GM21786 (cell line): Measurements from ENCODE around the gene PNPLA1.

Experiments used
- ATAC-seq: cut with Tn5 transposase; IDR thresholded peaks from one replicate; pipeline ENCODE4 v1.9.1; 2021; ENCODE audit not compliant: unreplicated experiment

PNPLA1 gene, protein sequence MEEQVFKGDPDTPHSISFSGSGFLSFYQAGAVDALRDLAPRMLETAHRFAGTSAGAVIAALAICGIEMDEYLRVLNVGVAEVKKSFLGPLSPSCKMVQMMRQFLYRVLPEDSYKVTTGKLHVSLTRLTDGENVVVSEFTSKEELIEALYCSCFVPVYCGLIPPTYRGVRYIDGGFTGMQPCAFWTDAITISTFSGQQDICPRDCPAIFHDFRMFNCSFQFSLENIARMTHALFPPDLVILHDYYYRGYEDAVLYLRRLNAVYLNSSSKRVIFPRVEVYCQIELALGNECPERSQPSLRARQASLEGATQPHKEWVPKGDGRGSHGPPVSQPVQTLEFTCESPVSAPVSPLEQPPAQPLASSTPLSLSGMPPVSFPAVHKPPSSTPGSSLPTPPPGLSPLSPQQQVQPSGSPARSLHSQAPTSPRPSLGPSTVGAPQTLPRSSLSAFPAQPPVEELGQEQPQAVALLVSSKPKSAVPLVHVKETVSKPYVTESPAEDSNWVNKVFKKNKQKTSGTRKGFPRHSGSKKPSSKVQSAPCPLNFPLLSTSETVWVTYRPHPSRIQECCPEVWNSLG

DNA sequence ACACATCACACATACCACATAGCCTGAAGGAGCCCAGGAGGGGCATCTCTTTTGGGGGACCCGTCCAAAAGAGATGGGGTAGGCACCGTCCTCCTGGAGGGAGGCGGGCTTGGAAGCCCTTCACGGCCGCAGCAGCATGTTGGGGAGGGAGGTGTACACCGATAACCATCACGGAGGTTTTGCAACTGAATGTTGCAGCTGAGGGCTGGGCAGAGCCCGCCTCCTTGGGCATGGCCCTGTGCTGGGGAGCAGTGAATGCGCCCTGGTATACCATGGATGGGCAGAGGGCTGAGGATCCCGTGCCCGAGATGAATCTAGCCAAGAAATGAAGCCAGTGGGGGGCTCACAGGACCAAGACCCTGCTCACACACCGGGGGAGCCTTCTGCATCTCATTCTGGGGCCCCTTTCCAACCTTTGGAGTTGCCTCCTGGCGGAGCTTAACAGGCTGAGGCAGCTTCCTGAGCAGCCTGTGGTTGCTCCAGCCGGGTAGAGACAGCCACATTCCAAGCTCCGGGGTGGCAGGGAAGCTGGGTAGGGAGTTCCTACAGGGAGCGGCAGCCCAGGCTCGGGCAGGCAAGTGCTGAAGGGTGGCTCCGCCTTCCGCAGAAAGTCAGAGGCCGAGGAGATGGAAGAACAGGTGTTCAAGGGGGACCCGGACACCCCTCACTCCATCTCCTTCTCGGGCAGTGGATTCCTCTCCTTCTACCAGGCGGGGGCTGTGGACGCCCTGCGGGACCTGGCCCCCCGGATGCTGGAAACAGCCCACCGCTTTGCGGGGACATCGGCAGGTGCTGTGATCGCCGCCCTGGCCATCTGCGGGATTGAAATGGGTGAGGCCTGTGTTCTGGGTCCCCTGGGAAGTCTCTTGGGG is at the start of gene PNPLA1:
PNPLA1 (plus strand) TSS at position 227 of the 872 bp plus-strand sequence; CDS start at position 627, 400 bp downstream.
- no peak for ATAC-seq

GRCh38 chr6:36220226-36220625 is 49.6 kb upstream of the PNPLA1 start:
- no peak for ATAC-seq

GRCh38 chr6:36221674-36222073 is 48.2 kb upstream of the PNPLA1 start:
- ATAC-seq = no peak

GRCh38 chr6:36222924-36223323 is 46.9 kb upstream of the PNPLA1 start:
- no peak for ATAC-seq

GRCh38 chr6:36223706-36224105 is 46.2 kb upstream of the PNPLA1 start:
- no peak for ATAC-seq

DNA sequence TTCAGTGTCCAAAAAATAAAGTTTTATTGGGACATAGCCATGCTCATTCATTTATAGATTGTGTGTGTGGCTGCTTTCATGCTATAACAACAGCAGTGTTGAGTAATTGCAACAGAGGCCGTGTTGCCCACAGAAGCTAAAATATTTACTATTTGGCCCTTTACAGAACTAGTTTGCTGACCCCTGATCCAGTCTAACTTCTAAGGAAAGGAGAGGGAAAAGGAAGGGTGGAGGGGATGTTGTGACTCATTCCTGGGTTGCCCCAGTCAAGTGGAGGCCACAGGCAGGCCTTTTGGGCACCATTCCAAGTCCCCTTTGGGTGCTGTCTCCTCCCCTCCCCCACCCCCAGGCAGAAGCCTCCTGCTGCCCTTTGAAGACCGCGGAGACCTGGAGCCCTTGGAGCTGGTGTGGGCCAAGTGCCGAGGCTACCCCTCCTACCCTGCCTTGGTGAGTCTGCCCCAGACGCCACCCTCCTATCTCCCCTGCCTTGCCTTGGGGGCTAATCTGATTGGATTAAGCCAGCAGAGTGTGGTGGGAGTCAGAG is 44.9 kb upstream of the PNPLA1 start:
- no peak for ATAC-seq

GRCh38 chr6:36226438-36227047 is 43.3 kb upstream of the PNPLA1 start:
- no peak for ATAC-seq

DNA sequence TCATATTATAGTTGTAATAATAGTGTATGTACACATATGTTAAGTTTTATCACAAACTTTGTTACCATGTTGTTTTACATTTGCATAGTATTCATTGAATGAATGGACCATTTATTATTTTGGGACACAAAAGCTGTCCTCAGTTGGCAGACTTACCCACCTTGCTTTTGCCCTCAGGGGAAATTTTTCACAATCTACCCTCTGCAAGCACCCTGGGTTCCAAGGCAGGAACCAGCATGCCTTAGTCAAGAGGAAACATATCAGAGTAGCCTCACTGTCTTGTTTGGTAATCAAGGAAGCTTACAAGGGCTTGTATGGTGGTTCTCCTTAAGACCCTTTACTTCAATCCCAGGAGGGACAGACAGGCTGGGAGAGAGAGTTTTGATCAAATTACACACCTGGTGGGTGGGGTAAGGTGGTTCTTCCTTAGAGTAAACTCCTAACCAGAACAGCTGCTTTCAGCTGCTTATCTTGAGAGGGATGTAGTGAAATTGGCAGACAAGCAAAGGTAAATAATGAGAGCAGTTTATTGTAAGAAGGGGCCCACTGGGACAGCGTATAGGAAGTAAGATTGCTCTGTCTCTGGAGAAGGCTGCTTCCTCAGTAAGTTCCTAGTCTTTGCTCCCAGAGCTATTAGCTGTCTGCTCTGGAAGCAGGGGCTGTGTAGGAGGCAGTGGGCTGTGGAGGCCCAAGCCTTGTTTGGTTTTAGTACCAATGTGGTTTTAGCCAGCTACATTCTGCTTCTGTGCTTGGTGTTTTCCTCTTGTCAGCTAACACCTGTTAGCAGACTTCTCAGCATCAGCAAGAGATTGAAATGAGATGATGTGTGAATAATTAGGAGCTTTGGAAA is 42.3 kb upstream of the PNPLA1 start:
- no peak for ATAC-seq

DNA sequence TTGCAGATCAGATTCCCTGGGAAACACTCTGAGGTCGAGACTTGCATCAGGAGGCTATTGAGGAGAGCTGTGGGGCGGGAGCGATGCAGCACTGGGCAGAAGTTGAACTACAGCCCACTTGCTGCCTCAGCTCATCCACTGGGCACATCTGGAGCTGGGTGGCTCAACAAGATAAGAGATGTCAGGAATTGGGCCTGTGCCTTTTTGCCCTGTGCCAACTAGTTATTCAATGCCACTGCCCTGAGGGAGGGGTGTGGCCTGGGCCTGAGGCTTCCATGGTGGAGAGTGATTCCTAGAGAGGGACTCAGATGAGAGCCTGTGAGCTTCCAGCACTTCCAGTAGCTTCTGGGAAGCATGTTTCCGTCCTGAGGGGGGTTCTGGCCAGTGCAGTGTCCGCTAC is 40.6 kb upstream of the PNPLA1 start:
- no peak for ATAC-seq

DNA sequence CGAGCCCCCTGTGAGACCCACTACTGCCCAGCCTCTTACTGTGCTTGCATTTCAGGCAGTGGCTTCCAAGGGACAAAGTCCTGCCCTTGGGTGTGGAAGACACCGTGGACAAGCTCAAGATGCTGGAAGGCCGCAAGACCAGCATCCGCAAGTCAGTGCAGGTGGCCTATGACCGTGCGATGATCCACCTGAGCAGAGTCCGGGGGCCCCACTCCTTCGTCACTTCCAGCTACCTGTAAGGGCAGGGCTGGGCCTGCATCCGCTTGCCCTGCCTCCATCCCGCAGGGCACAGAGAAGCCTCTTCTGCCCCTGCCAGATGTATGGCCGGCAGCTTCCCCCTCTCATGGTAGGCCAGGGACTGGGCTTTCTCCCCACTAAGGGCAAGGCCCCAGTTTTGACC is 39.5 kb upstream of the PNPLA1 start:
- ATAC-seq = no peak

- ATAC-seq = no peak
These were observed 37.7 kb upstream of the PNPLA1 start for GRCh38 chr6:36232172-36232571.

- ATAC-seq = no peak
These were observed 34.6 kb upstream of the PNPLA1 start for GRCh38 chr6:36235309-36235708.

GRCh38 chr6:36235862-36236261 is 34.0 kb upstream of the PNPLA1 start:
- ATAC-seq = no peak

DNA sequence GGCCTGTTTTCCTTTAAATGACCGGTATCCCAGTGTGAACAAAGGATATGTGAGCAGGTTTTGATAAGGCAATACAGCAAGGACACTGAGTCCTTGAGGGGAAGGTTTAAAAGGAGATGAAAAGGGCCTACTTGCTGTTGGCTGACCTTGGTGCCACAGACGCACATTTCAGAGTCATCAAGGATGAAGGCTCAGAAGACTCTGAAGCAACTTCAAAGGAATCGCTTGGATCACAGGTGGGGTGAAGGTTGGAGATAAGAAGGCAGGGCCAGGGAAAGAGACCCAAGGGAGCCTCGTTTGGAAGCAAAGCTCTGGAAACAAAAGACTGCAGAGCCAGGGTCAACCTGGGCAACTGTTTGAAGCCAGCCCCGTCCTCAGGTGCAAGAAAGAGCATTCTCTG is 30.1 kb upstream of the PNPLA1 start:
- ATAC-seq = no peak

- ATAC-seq = no peak
These were observed 28.1 kb upstream of the PNPLA1 start for GRCh38 chr6:36241728-36242127.

DNA sequence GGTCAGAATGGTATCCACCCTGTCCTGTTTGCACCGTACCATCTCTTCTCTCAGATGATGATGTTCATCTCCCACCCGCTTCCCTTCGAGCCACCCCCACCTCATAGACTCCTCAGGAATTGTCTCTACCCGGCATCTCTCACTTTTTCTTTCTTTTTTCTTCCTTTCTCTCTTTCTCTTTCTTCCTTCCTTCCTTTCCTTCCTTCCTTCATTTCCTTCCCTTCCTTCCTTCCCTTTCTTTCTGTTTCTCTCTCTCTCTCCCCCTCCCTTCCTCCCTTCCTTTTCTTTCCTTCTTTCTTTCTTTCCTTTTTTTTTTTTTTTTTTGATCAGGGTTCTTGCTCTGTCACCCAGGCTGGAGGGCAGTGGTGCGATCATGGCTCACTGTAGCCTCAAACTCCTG is 27.7 kb upstream of the PNPLA1 start:
- no peak for ATAC-seq

DNA sequence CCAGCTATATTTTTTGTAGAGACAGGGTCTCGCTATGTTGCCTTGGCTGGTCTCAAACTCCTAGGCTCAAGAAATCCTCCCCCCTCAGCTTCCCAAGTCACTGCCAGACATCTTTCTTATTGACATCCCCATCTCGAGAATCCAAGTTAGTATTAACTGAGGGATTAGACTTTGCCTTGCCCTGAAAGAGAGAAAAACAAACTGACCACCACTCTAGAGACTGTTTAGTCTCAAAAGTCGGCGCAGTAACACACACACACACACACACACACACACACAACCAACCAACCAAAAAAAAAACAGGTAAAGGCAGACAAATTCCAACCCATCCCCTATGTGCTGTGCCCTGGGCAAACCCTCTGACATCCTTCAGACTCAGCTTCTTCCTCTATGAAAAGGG is 27.2 kb upstream of the PNPLA1 start:
- no peak for ATAC-seq

DNA sequence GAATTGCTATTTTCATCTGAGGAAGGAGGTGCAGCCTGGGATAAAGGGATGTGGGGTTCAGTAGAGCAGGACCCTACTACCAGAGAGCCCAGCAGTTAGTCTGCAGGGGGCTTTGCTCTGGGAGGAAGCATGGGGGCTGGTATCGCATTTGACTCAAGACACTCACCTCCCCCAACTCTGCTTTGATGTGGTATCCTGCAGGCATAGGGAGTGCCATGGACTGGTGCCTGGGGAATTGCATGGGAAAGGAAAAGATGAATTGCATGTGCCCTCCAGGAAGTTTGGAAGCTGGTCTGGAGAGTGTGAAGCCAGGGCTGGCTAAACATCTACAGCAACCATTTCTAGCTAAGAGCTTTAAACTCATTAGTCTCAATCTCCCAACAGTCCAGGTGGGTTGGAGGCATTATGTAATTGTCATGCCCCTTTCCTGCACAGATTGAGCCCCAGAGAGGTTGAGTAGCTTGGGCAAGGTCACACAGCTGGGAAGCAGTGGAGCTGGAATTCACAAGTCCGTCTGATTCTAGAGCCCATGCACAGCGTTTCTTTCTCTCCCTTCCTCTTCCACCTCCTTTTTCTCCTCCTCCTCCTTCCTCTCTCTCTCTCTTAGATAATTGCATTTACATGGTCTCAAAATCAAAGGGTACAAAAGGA is 26.2 kb upstream of the PNPLA1 start:
- no peak for ATAC-seq

- no peak for ATAC-seq
These were observed 25.1 kb upstream of the PNPLA1 start for GRCh38 chr6:36244641-36245280.
